ELF-1 (cell line): Measurements from ENCODE around the gene NDOR1.

Experiments used
- DNase-seq: peaks from one replicate; pipeline ENCODE4 v3.0.0-alpha.2; 2016; ENCODE audit warnings: low read depth, low spot score

Gene NDOR1

GRCh38 chr9:137167747-137168572, 37.5 kb upstream of the NDOR1 start:
- DNase-seq = no peak

GRCh38 chr9:137168573-137168903, 37.0 kb upstream of the NDOR1 start:
- no peak for DNase-seq

GRCh38 chr9:137168904-137169856, 36.3 kb upstream of the NDOR1 start:
- DNase-seq = peak; percentile 86

GRCh38 chr9:137169896-137170358, 35.6 kb upstream of the NDOR1 start, which contains the start of gene LRRC26:
Gene LRRC26 (minus strand): TSS chr9:137170051. CDS start chr9:137169943, 108 bp downstream.
- DNase-seq = no peak

GRCh38 chr9:137170486-137171148, 34.9 kb upstream of the NDOR1 start:
- DNase-seq = no peak

- no peak for DNase-seq
These were observed 34.2 kb upstream of the NDOR1 start for GRCh38 chr9:137171149-137171900.

GRCh38 chr9:137172901-137173795, 32.4 kb upstream of the NDOR1 start:
- DNase-seq = no peak

- no peak for DNase-seq
These were observed 31.5 kb upstream of the NDOR1 start for GRCh38 chr9:137173796-137174664.

GRCh38 chr9:137174722-137175293, 30.7 kb upstream of the NDOR1 start:
- DNase-seq = peak; percentile 42

- no peak for DNase-seq
These were observed 30.0 kb upstream of the NDOR1 start for GRCh38 chr9:137175345-137175961.

GRCh38 chr9:137176302-137177182, 29.0 kb upstream of the NDOR1 start:
- DNase-seq = peak; percentile 63

- DNase-seq = no peak
These were observed 27.1 kb upstream of the NDOR1 start for GRCh38 chr9:137178201-137178938.

GRCh38 chr9:137178939-137179630, 26.4 kb upstream of the NDOR1 start:
- DNase-seq = no peak

- no peak for DNase-seq
These were observed 25.7 kb upstream of the NDOR1 start for GRCh38 chr9:137179761-137180160.

GRCh38 chr9:137180491-137180890, 25.0 kb upstream of the NDOR1 start:
- DNase-seq = no peak

- no peak for DNase-seq
These were observed 23.8 kb upstream of the NDOR1 start for GRCh38 chr9:137181680-137182079.
